Measurements from ENCODE around the gene SP100.
A peak's percentile ranks its signal among the peaks of the same experiment; 100 is the strongest.

Gene SP100

DNA sequence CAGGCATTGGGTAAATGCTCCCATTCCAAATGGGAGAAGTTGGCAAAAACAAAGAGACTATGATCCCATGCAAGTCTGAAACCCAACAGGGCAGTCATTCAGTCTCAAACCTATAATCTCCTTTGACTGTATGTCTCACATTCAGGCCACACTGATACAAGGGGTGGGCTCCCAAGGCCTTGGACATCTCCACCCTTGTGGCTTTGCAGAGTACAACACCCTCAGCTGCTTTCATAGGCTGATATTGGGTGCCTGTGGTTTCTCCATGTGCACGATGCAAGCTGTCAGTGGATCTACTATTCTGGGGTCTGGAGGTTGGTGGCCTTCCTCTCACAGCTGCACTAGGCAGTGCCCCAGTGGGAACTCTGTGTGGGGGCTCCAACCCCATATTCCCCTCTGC is 155.0 kb downstream of the SP100 start:
- ChIA-PET POLR2A (no interaction called here), CTCF (interaction anchor here (1.0 kb wide), 1 partner anchor 9 kb away, joined by 4 read pairs; no protein-coding TSS in a partner anchor)
- TF ChIP-seq, protein P1, sequence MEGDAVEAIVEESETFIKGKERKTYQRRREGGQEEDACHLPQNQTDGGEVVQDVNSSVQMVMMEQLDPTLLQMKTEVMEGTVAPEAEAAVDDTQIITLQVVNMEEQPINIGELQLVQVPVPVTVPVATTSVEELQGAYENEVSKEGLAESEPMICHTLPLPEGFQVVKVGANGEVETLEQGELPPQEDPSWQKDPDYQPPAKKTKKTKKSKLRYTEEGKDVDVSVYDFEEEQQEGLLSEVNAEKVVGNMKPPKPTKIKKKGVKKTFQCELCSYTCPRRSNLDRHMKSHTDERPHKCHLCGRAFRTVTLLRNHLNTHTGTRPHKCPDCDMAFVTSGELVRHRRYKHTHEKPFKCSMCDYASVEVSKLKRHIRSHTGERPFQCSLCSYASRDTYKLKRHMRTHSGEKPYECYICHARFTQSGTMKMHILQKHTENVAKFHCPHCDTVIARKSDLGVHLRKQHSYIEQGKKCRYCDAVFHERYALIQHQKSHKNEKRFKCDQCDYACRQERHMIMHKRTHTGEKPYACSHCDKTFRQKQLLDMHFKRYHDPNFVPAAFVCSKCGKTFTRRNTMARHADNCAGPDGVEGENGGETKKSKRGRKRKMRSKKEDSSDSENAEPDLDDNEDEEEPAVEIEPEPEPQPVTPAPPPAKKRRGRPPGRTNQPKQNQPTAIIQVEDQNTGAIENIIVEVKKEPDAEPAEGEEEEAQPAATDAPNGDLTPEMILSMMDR (IDR thresholded peaks at IDR 0.05; ENCODE audit: control extremely low read depth, extremely low read depth, low read depth, missing control alignments) = no peak
- DNase-seq (ENCODE audit: extremely low spot score) = no peak

DNA sequence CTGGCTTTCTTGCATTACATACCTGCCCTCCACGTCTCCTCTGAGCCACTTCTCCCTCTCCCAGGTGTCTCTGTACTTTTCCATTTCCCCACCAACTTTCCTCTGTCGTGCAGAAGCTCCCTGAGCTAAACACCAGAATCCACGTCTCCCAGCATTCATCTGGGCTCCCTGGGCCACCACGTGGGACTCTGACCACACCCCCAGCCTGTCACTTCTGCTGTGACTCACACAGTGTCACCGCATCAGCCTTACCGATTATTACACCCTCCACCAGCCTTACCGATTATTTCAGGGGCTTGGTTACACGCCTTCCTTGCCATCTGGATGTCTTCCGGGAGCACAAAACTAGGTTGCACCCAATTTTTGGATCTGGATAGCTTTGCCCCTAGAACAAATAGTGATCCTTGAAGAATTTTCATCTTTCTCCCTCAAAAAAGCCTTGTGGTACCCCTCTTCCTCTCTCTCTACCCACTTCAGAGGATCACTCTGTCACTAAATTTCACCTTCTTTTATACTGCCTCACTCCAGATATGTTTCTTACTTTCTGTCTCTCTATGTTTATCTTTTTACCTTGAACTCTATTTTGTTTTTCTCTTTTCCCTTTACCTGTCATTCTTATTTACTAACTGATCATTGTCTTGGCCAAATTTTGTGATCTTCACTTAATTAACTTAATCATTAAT is 159.8 kb downstream of the SP100 start:
- TF ChIP-seq, protein P1 (IDR thresholded peaks at IDR 0.05; ENCODE audit: control extremely low read depth, extremely low read depth, low read depth, missing control alignments) = no peak
- ChIA-PET POLR2A (interaction anchor here (0.6 kb wide), 1 partner anchor 21 kb away, joined by 4 read pairs; no protein-coding TSS in a partner anchor), CTCF (interaction anchor here (1.0 to 1.4 kb wide), 2 partner anchors 10 to 28 kb away, joined by 3 read pairs; no protein-coding TSS in a partner anchor)
- no peak for DNase-seq (ENCODE audit: extremely low spot score)

DNA sequence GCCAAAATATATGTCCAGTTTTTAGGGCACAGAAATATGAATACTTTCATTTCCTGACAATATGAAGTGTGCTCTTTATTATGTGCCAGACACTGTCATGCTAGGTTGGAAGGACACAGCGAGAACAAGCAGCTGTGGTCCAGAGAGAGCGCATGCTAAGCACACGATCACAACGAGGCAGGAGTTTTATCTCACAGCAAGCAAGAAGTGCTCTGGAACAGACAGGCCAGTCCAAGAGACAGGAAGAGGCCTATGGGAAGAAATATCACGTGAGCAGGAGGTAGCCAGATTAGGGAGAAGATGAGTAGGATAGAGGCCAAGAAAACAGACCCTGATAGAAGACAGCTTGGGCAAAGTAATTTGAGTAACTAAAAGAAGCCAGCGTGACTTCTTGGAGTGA is 161.1 kb downstream of the SP100 start:
- TF ChIP-seq, protein P1 (IDR thresholded peaks at IDR 0.05; ENCODE audit: control extremely low read depth, extremely low read depth, low read depth, missing control alignments) = no peak

DNA sequence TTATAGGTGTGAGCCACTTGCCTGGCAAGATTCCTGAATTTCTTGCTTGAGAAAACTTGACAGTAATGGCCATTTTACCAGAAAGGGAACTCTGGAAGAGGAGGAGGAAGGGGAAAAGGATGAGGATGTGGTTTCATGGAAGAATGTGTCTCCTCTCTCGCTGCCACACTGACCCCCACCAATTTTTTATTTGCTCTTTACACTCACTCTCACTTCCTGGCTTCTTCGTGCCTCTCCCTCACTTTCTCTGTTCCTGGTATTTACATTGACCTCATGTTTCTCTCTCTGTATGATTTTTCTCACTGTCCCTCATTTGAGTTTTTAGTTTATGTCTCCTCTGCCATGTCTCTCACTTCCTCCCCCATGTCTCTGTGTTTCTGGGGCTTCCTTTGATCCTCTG is 162.1 kb downstream of the SP100 start:
- CTCF ChIA-PET = no interaction called here
- peak; percentile 51 for DNase-seq (ENCODE audit: extremely low spot score)
- POLR2A ChIA-PET = no interaction called here
- TF ChIP-seq, protein P1 (IDR thresholded peaks at IDR 0.05; ENCODE audit: control extremely low read depth, extremely low read depth, low read depth, missing control alignments) = no peak

More for the DNA sequence above, 161.1 kb downstream of the SP100 start:
- ChIA-PET POLR2A (no interaction called here), CTCF (no interaction called here)
- DNase-seq (ENCODE audit: extremely low spot score) = no peak

DNA sequence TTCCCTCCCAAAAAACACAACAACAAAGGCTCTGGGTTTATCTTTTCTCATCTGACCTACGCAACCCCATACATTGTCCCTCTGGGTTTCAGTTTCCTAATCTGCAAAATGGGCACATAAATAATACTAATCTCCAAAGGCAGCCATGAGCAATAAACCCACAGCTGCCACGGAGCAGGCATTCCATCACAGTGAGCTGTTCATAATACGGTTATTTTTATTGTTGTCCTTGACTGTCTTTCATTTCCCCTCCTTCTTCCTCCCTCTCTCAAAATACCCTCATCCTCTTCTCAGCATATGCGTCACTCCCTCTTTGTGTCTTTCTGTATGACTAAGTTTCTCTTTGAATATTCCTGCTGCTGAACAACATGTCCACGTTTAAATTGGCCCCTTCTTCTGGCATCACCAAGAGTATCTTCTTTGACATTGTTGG is 166.9 kb downstream of the SP100 start:
- DNase-seq (ENCODE audit: extremely low spot score) = peak; percentile 65
- TF ChIP-seq, protein P1 (IDR thresholded peaks at IDR 0.05; ENCODE audit: control extremely low read depth, extremely low read depth, low read depth, missing control alignments) = no peak
- ChIA-PET POLR2A (interaction anchor here (0.7 kb wide), 1 partner anchor 110 kb away, joined by 3 read pairs; no protein-coding TSS in a partner anchor), CTCF (no interaction called here)

DNA sequence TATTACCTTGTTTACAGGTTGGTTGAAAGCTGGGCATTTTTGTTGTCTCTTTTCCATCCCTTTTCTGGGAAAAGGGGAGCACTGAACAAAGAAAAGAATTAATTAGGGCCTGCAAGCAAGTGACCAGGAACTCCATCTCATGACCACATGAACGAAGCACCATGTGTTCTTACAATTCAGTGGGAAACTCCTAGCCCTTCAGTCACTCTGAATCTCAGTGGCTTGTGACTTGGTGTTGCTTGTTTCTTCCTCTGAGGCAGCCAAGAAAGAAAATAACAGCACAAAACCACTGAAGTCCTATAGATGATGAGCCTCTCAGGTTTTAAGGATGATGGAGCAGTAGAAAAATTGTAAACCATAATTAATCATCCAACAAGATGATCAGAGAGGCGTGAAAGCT is 167.6 kb downstream of the SP100 start:
- TF ChIP-seq, protein P1 (IDR thresholded peaks at IDR 0.05; ENCODE audit: control extremely low read depth, extremely low read depth, low read depth, missing control alignments) = no peak
- CTCF ChIA-PET = interaction anchor here (1.0 kb wide), 1 partner anchor 9 kb away, joined by 3 read pairs; no protein-coding TSS in a partner anchor
- POLR2A ChIA-PET = no interaction called here
- no peak for DNase-seq (ENCODE audit: extremely low spot score)

Measured in GM10248 (cell line).